ENCODE results near the gene GALNT7. TPM values are rescaled to one million over a fixed set of nuclear protein-coding genes. Genes with fewer than 3 reads are reported as not detected.

Gene GALNT7
- total and polyA plus RNA-seq, 2 of the 13 experiments (the other 11 are each of a cell fraction or from before 2014, with no cell fraction given), result 0.08 to 0.13 TPM

DNA sequence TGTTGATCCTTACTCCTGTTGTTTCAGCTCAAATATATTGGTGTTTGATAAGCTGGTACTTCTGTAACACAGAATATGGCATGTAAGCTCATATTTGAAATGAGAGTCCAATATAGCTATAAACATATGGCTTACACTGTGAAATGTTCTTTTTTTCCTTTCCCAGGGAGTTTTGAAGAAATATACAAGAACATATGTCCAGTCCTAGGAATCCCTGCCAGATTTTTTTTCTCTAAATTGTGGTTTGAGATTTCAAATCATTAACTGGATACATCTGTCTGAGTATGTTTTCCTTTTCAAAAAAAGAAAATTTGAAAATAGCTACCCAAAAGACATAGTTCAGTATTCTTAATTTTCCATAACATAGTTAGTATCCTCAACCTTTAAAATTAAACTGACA lies 105.3 kb downstream of the GALNT7 start:
- intact Hi-C loops (cut with micrococcal nuclease; ENCODE audit: unreplicated experiment) (no loop called here), in situ Hi-C loops (cut with HindIII; ENCODE audit: extremely low pct_ligation_motif_present, low pct_unique_long_range_greater_than_20kb) (no loop called here)
- H3K9me3 ChIP-seq (ENCODE audit: low read length), result no peaks in the 10 kb centered on the region
- H3K27ac ChIP-seq (ENCODE audit: extremely low read length, insufficient read depth, low read length), result no peak overlapping the region
- DNase-seq (ENCODE audit: low spot score), result no peak
- ChIA-PET POLR2A (no interaction called here), CTCF (ENCODE audit: low intra/inter-chr PET ratio, low total read pairs) (no interaction called here)
- H3K4me3 ChIP-seq (replicated peaks in 1 of 3; ENCODE audit: insufficient read depth in 1 of 3, low read depth in 2 of 3, low read length in 3 of 3), result no peak overlapping the region
- no peaks in the 10 kb centered on the region for H4K20me1 ChIP-seq (ENCODE audit: insufficient read depth, low read length)
- no peaks in the 10 kb centered on the region for H3K79me2 ChIP-seq (ENCODE audit: insufficient read depth, low read length)
- no peak overlapping the region for H3K9ac ChIP-seq (ENCODE audit: insufficient read depth, low read depth, low read length)
- no peak for ATAC-seq
- no peak for FAIRE-seq
- no peak overlapping the region for H3K4me2 ChIP-seq (ENCODE audit: low read depth, low read length)
- no peak for TF ChIP-seq KDM4B (CRISPR knock-in tag; IDR thresholded peaks at IDR 0.05)
- TF ChIP-seq PITX1 (CRISPR knock-in tag; IDR thresholded peaks at IDR 0.05), result no peak
- TF ChIP-seq, protein P1, sequence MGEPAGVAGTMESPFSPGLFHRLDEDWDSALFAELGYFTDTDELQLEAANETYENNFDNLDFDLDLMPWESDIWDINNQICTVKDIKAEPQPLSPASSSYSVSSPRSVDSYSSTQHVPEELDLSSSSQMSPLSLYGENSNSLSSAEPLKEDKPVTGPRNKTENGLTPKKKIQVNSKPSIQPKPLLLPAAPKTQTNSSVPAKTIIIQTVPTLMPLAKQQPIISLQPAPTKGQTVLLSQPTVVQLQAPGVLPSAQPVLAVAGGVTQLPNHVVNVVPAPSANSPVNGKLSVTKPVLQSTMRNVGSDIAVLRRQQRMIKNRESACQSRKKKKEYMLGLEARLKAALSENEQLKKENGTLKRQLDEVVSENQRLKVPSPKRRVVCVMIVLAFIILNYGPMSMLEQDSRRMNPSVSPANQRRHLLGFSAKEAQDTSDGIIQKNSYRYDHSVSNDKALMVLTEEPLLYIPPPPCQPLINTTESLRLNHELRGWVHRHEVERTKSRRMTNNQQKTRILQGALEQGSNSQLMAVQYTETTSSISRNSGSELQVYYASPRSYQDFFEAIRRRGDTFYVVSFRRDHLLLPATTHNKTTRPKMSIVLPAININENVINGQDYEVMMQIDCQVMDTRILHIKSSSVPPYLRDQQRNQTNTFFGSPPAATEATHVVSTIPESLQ (CRISPR knock-in tag; conservative IDR thresholded peaks at IDR 0.05), result no peak
- no peak for TF ChIP-seq HOXA9 (CRISPR knock-in tag; IDR thresholded peaks at IDR 0.05; ENCODE audit: borderline replicate concordance)
- TF ChIP-seq ZNF460 (CRISPR knock-in tag; IDR thresholded peaks at IDR 0.05; ENCODE audit: borderline replicate concordance), result no peak
- TF ChIP-seq YY1 (IDR thresholded peaks at IDR 0.05; ENCODE audit: insufficient read depth, insufficient replicate concordance, low read depth, low read length), result no peak
- no peaks in the 10 kb centered on the region for H3K4me1 ChIP-seq (ENCODE audit: insufficient read depth, low read length)
- no peaks in the 10 kb centered on the region; a peak in 1 of 5 replicates for H3K27me3 ChIP-seq (ENCODE audit: control insufficient read depth in 1 of 2, insufficient read depth in 2 of 2, low read length in 2 of 2)
- no peak overlapping the region for H2AFZ ChIP-seq (ENCODE audit: low read length)
- no TSS peak for BruUV-seq (replicated peaks)
- H3K36me3 ChIP-seq (replicated peaks in 1 of 2; ENCODE audit: control insufficient read depth in 1 of 2, insufficient read depth in 2 of 2, low read length in 2 of 2), result no peaks in the 10 kb centered on the region

DNA sequence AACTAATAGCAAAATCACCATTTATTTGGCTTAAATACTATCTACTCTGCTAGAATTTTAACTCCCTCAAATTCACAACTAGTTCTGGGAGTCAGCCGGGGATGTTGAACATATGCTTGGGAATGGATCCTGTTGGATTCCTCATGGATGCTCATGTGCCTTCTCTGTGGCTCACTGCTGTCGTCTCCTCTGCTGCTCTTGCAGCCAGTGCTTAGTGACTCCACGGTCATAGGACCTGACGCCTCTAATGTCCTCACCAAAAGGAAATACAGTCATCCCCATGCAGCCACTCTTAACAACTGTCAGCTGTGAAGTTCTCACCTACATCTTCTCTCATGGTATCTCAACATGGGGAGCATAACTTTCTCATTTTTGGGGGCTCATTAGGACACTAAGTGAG lies 106.1 kb downstream of the GALNT7 start:
- ChIA-PET POLR2A (no interaction called here), CTCF (ENCODE audit: low intra/inter-chr PET ratio, low total read pairs) (no interaction called here)
- Histone ChIP-seq H2AFZ (ENCODE audit: low read length) (no peak overlapping the region), H3K4me1 (ENCODE audit: insufficient read depth, low read length) (no peaks in the 10 kb centered on the region), H3K27ac (ENCODE audit: extremely low read length, insufficient read depth, low read length) (no peak overlapping the region), H3K9me3 (ENCODE audit: low read length) (no peaks in the 10 kb centered on the region), H3K27me3 (ENCODE audit: control insufficient read depth in 1 of 2, insufficient read depth in 2 of 2, low read length in 2 of 2) (no peaks in the 10 kb centered on the region; a peak in 1 of 5 replicates), H3K36me3 (replicated peaks in 1 of 2; ENCODE audit: control insufficient read depth in 1 of 2, insufficient read depth in 2 of 2, low read length in 2 of 2) (no peaks in the 10 kb centered on the region), H3K9ac (ENCODE audit: insufficient read depth, low read depth, low read length) (no peak overlapping the region), H4K20me1 (ENCODE audit: insufficient read depth, low read length) (no peaks in the 10 kb centered on the region), H3K79me2 (ENCODE audit: insufficient read depth, low read length) (no peaks in the 10 kb centered on the region), H3K4me2 (ENCODE audit: low read depth, low read length) (no peak overlapping the region), H3K4me3 (replicated peaks in 1 of 3; ENCODE audit: insufficient read depth in 1 of 3, low read depth in 2 of 3, low read length in 3 of 3) (no peak overlapping the region)
- DNase-seq (ENCODE audit: low spot score) (no peak), FAIRE-seq (no peak), ATAC-seq (no peak)
- TF ChIP-seq ZNF674 (CRISPR knock-in tag; IDR thresholded peaks at IDR 0.05; ENCODE audit: low read depth), result no peak
- BruUV-seq (replicated peaks), result no TSS peak
- intact Hi-C loops (cut with micrococcal nuclease; ENCODE audit: unreplicated experiment), result no loop called here
- 3% methylated on average over 4 of the region's 4 CpGs for WGBS (ENCODE audit: low lambda C conversion rate)
- in situ Hi-C loops (cut with HindIII; ENCODE audit: extremely low pct_ligation_motif_present, low pct_unique_long_range_greater_than_20kb), result no loop called here

Measured in HepG2 (cell line).